GM19452 (cell line): ENCODE measurements around the gene CDK17.

ENCODE experiments used
- ATAC-seq: cut with Tn5 transposase; IDR thresholded peaks from one replicate; pipeline ENCODE4 v1.9.1; 2021; ENCODE audit not compliant: unreplicated experiment

CDK17 gene

GRCh38 chr12:96271469-96272199 lies 128.6 kb downstream of the CDK17 start:
- ATAC-seq, result no peak

GRCh38 chr12:96266238-96266637 lies 134.0 kb downstream of the CDK17 start:
- ATAC-seq, result no peak

- ATAC-seq, result no peak
Observed at GRCh38 chr12:96265836-96266235, 134.4 kb downstream of the CDK17 start.

- ATAC-seq, result no peak
Observed at GRCh38 chr12:96265400-96265799, 134.8 kb downstream of the CDK17 start.

GRCh38 chr12:96263449-96263902 lies 136.8 kb downstream of the CDK17 start:
- no peak for ATAC-seq

- ATAC-seq, result no peak
Observed at GRCh38 chr12:96261557-96261956, 138.7 kb downstream of the CDK17 start.

- no peak for ATAC-seq
Observed at GRCh38 chr12:96260644-96261043, 139.6 kb downstream of the CDK17 start.

- ATAC-seq, result no peak
Observed at GRCh38 chr12:96260231-96260630, 140.0 kb downstream of the CDK17 start.

GRCh38 chr12:96258104-96258961 lies 141.9 kb downstream of the CDK17 start:
- no peak for ATAC-seq

GRCh38 chr12:96257550-96258103 lies 142.6 kb downstream of the CDK17 start:
- ATAC-seq, result no peak

- no peak for ATAC-seq
Observed at GRCh38 chr12:96256672-96257361, 143.4 kb downstream of the CDK17 start.

GRCh38 chr12:96255077-96255476 lies 145.2 kb downstream of the CDK17 start:
- no peak for ATAC-seq

- no peak for ATAC-seq
Observed at GRCh38 chr12:96250119-96250685, 150.0 kb downstream of the CDK17 start.

- no peak for ATAC-seq
Observed at GRCh38 chr12:96249196-96250118, 150.8 kb downstream of the CDK17 start.

- ATAC-seq, result no peak
Observed at GRCh38 chr12:96248136-96248931, 151.9 kb downstream of the CDK17 start.

GRCh38 chr12:96247563-96247962 lies 152.7 kb downstream of the CDK17 start:
- ATAC-seq, result no peak

GRCh38 chr12:96246926-96247505 lies 153.2 kb downstream of the CDK17 start:
- no peak for ATAC-seq

GRCh38 chr12:96244826-96245225 lies 155.4 kb downstream of the CDK17 start:
- ATAC-seq, result no peak

- ATAC-seq, result no peak
Observed at GRCh38 chr12:96242597-96242996, 157.6 kb downstream of the CDK17 start.
